Spleen (tissue), 11 donors: ENCODE results near the gene DNAH9. TPM values are rescaled to one million over a fixed set of nuclear protein-coding genes. Genes with fewer than 3 reads are reported as not detected.
A peak's percentile ranks its signal among the peaks of the same experiment; 100 is the strongest.

ENCODE experiments used
- DNase-seq: peaks from one replicate; pipeline ENCODE4 v3.0.0-alpha.2; 2020
- H3K27ac ChIP-seq, 8 donors: fragments of 200-600 bp; sonication (generic) in 7 of 8; 1 replicate in 4 of 8; 2 replicates in 4 of 8; pipeline versions ENCODE4 v1.5.0 to v1.8.0; 2016 to 2021; ENCODE audit warnings: inconsistent platforms in 4 of 8, mild to moderate bottlenecking in 4 of 8, moderate library complexity in 1 of 8
- H3K27me3 ChIP-seq, 7 donors: fragments of 200-600 bp; sonication (generic) in 6 of 7; replicated peaks in 1 of 7; 1 replicate in 4 of 7; 2 replicates in 3 of 7; pipeline versions ENCODE4 v1.5.0 to v1.8.0; 2016 to 2021; ENCODE audit warnings: inconsistent platforms in 3 of 7, mild to moderate bottlenecking in 1 of 7
- H3K36me3 ChIP-seq, 6 donors: fragments of 200-600 bp; sonication (generic) in 5 of 6; 1 replicate in 4 of 6; 2 replicates in 2 of 6; pipeline versions ENCODE4 v1.5.0 to v1.8.0; 2016 to 2021; ENCODE audit warnings: inconsistent platforms in 2 of 6
- H3K4me1 ChIP-seq, 6 donors: fragments of 200-600 bp; sonication (generic) in 5 of 6; 1 replicate in 3 of 6; 2 replicates in 3 of 6; pipeline versions ENCODE4 v1.5.0 to v1.8.0; 2016 to 2021; ENCODE audit warnings: inconsistent platforms in 3 of 6
- H3K4me3 ChIP-seq, 8 donors: fragments of 200-600 bp; sonication (generic) in 7 of 8; 1 replicate in 4 of 8; 2 replicates in 4 of 8; pipeline versions ENCODE4 v1.5.0 to v1.8.0; 2016 to 2021; ENCODE audit warnings: inconsistent platforms in 4 of 8, mild to moderate bottlenecking in 4 of 8, moderate library complexity in 2 of 8
- H3K9me3 ChIP-seq, 8 donors: fragments of 200-600 bp; sonication (generic) in 7 of 8; 1 replicate in 4 of 8; 2 replicates in 4 of 8; pipeline versions ENCODE4 v1.5.0 to v1.8.0; 2016 to 2021; ENCODE audit warnings: inconsistent platforms in 4 of 8
- POLR2A ChIP-seq, 3 donors: fragments of 450-650 bp; IDR thresholded peaks; one replicate each; pipeline ENCODE4 v1.5.1; 2017; ENCODE audit warnings: antibody characterized with exemption in 3 of 3, mild to moderate bottlenecking in 1 of 3
- POLR2AphosphoS5 ChIP-seq, 3 donors: sonication (generic); formaldehyde crosslinking; IDR thresholded peaks; one replicate each; pipeline ENCODE4 v1.5.1; 2017; ENCODE audit warnings: antibody characterized with exemption in 3 of 3
- whole genome bisulfite sequencing, 5 donors: extraction: QIAGEN DNeasy Blood & Tissue Kit in 3 of 5; methylation state at CpG; one replicate each; pipeline versions ENCODE4 v1.1.5 to v1.1.7; 2013 to 2018; 5-methylcytosine and 5-hydroxymethylcytosine counted together
- intact Hi-C: fragments of 100-400 bp; cut with DNase I; formaldehyde crosslinking; loops from one replicate; pipeline ENCODE4 v1.15.0; 2023; ENCODE audit warnings: low total_unique reads
- polyA plus RNA-seq, 3 donors: library from polyadenylated mRNA; stranded (reverse); fragments of 200-250 nt; gene quantifications; one replicate each; pipeline ENCODE4 v1.2.1, GENCODE V29; 2013
- total RNA-seq, 7 donors: library from RNA; depleted of rRNA in 3 of 7; stranded (reverse); fragments of >200 nt in 3 of 7; fragmentation: NEBNext Ultra II Directional in 4 of 7; extraction: Animal tissue kit (Norgen Biotek cat#: 25700) in 4 of 7; gene quantifications; one replicate each; pipeline versions ENCODE4 v1.1.0 to v1.2.1, GENCODE V29; 2016 to 2021
- TF ChIP-seq, protein P1 (sequence below), 11 experiments: fragments of 200-600 bp in 7 of 11; fragments of 450-650 bp in 4 of 11; sonication (generic) in 4 of 11; IDR thresholded peaks in 8 of 11; conservative IDR thresholded peaks in 3 of 11; 1 replicate in 7 of 11; 2 replicates in 4 of 11; pipeline versions ENCODE4 v1.4.0 to v1.8.0; 2016 to 2021; ENCODE audit warnings: antibody characterized with exemption in 11 of 11, inconsistent platforms in 4 of 11, mild to moderate bottlenecking in 1 of 11
- donor health status: healthy with polysubstance abuse.
- donor health status: DM: no; HTN: no; CAD: no; lungs with moderate emphysema.
- donor health status: DM: no; HTN: no; CAD: no.
- donor health status: Bipolar disorder and iron deficiency.
- donor health status: healthy.
- donor health status: DM: no; HTN: no; CAD: no.
- donor health status: DM: yes; HTN: yes; CAD: no.

The DNAH9 gene
- total and polyA plus RNA-seq, 10 donors, result 0.06 to 0.92 (median 0.22) TPM; not detected in 2

DNA sequence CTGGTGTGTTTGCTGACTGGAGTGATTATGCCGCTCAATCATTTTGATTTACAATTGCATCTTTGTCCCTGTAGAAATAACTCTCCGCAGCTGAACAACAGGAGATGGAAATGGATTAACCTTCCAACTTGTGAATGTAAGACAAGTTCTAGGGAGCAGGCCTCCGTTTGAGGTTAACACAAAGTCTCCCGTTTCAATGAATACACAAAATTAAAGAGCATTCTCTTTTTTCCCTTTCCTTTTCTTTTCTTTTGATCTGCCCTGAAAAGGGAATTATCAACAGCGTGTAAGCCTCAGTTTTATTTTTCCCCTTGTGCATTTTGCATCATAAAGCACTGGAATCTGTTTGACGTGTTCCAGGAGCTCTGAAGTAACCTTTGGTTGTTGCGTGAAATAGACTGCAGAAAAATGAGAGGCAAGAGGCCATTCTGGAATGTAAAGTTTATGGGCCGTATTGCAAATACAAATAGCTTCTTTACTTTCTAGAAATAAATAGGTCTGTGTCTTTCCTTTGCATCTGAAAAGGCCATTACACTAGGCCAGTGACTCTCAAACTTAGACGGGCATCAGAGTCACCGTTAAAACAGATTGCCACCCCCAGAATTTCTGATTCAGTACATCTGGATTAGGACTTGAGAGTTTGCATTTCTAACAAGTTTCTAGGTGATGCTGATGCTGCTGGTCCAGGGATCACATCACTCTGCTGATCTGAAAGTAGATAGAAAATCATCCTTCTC, 234.3 kb downstream of the DNAH9 start:
- H3K4me3 ChIP-seq, result no peak overlapping the region
- DNase-seq, result no peak
- H3K4me1 ChIP-seq, result no peaks in the 10 kb centered on the region
- no peaks in the 10 kb centered on the region for H3K36me3 ChIP-seq
- no peak overlapping the region for H3K27ac ChIP-seq
- H3K27me3 ChIP-seq, result no peaks in the 10 kb centered on the region
- peaks cover 0 to 24% (median 0%) of the 10 kb centered on the region in 8 donors for H3K9me3 ChIP-seq
- intact Hi-C loops, result no loop called here
- WGBS, 5 donors, result 73 to 86% (median 79%) methylated on average over 10 of the region's 10 CpGs
- TF ChIP-seq POLR2A (IDR thresholded peaks at IDR 0.05) (no peak), POLR2AphosphoS5 (IDR thresholded peaks at IDR 0.05) (no peak)
- TF ChIP-seq, protein P1, sequence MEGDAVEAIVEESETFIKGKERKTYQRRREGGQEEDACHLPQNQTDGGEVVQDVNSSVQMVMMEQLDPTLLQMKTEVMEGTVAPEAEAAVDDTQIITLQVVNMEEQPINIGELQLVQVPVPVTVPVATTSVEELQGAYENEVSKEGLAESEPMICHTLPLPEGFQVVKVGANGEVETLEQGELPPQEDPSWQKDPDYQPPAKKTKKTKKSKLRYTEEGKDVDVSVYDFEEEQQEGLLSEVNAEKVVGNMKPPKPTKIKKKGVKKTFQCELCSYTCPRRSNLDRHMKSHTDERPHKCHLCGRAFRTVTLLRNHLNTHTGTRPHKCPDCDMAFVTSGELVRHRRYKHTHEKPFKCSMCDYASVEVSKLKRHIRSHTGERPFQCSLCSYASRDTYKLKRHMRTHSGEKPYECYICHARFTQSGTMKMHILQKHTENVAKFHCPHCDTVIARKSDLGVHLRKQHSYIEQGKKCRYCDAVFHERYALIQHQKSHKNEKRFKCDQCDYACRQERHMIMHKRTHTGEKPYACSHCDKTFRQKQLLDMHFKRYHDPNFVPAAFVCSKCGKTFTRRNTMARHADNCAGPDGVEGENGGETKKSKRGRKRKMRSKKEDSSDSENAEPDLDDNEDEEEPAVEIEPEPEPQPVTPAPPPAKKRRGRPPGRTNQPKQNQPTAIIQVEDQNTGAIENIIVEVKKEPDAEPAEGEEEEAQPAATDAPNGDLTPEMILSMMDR (IDR thresholded peaks at IDR 0.05 in 8 of 11, conservative IDR thresholded peaks at IDR 0.05 in 3 of 11), result no peak

DNA sequence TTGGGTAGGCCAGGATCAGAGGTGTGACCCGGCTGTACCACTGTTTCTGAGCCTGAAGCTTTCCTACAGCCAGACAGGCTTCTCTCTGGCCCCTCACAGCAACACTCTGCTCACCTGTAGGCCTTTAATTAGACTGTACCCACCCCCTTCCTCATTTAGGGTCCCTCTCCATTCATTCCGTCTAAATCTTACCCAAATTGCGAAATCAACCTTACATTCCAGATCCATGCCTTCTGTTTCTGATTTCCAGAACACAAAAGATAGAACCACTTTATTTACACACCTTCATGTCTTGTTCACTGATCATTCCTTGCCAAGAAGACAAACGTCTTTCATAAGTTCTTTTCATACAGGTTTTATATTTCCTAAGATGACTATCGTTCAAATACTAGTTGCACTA, 238.2 kb downstream of the DNAH9 start:
- Histone ChIP-seq H3K9me3 (peaks cover 0 to 8% (median 0%) of the 10 kb centered on the region in 8 donors), H3K27ac (no peak overlapping the region), H3K27me3 (no peaks in the 10 kb centered on the region), H3K4me3 (no peak overlapping the region), H3K36me3 (no peaks in the 10 kb centered on the region), H3K4me1 (no peaks in the 10 kb centered on the region)
- no peak for DNase-seq
- TF ChIP-seq POLR2AphosphoS5 (IDR thresholded peaks at IDR 0.05), result no peak
- TF ChIP-seq, protein P1 (IDR thresholded peaks at IDR 0.05 in 8 of 11, conservative IDR thresholded peaks at IDR 0.05 in 3 of 11), result no peak
- TF ChIP-seq POLR2A (IDR thresholded peaks at IDR 0.05), result no peak
- WGBS, 5 donors, result 80 to 86% (median 83%) methylated on average over 5 of the region's 5 CpGs
- intact Hi-C loops, result no loop called here

DNA sequence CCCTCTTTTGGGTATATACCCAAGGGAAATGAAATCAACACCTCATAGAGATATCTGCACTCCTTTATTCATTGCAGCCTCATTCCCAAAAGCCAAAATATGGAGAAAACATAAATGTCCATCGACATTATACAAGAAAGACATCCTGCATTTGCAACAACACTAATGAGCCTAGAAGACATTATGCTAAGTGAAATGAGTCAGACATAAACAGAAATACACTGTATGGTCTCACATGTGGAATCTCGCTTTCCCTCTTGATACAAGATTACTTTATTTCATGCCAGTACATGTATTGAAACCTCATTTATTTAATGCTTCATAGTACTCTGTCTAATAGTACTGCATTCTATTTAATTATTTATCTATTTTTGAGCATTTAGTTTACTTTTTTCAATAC, 241.8 kb downstream of the DNAH9 start:
- Histone ChIP-seq H3K36me3 (no peaks in the 10 kb centered on the region), H3K4me1 (no peaks in the 10 kb centered on the region), H3K27ac (no peak overlapping the region), H3K9me3 (peaks cover 0 to 6% (median 0%) of the 10 kb centered on the region in 8 donors), H3K27me3 (no peaks in the 10 kb centered on the region), H3K4me3 (no peak overlapping the region)
- DNase-seq, result no peak
- WGBS, 5 donors, result 83 to 95% (median 92%) methylated on average over 2 of the region's 2 CpGs
- no peak for TF ChIP-seq POLR2A (IDR thresholded peaks at IDR 0.05)
- no peak for TF ChIP-seq POLR2AphosphoS5 (IDR thresholded peaks at IDR 0.05)
- TF ChIP-seq, protein P1 (IDR thresholded peaks at IDR 0.05 in 8 of 11, conservative IDR thresholded peaks at IDR 0.05 in 3 of 11), result no peak
- intact Hi-C loops, result no loop called here

DNA sequence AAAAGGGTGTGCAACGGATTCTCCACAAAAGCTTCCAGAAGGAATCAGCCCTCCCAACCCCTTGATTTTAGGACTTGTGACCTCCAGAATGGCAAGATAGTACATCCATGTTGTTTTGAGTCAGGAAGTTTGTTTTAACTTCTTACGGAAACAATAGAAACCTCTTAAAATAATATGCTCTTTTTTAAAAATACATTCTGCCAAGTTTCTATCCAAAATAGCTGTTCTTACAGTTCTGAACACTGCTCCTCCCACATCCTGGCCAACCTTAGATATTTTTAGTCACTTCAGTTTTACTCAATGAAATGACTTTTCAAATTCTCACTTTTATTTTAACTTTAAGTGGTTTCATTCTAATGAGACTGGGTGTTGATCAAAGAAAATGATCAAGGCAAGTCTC, 242.6 kb downstream of the DNAH9 start:
- DNase-seq, result no peak
- peak overlapping the region in 4 of 8 donors; percentile 11 to 39 (median 14) for H3K27ac ChIP-seq
- WGBS, 5 donors, result 45 to 57% (median 50%) methylated on average over 2 of the region's 2 CpGs
- intact Hi-C loops, result no loop called here
- H3K4me1 ChIP-seq, result no peaks in the 10 kb centered on the region
- peaks cover 0 to 6% (median 0%) of the 10 kb centered on the region in 8 donors for H3K9me3 ChIP-seq
- TF ChIP-seq POLR2A (IDR thresholded peaks at IDR 0.05), result no peak
- TF ChIP-seq, protein P1 (IDR thresholded peaks at IDR 0.05 in 8 of 11, conservative IDR thresholded peaks at IDR 0.05 in 3 of 11), result no peak
- no peak for TF ChIP-seq POLR2AphosphoS5 (IDR thresholded peaks at IDR 0.05)
- no peaks in the 10 kb centered on the region for H3K36me3 ChIP-seq
- no peak overlapping the region for H3K4me3 ChIP-seq
- no peaks in the 10 kb centered on the region for H3K27me3 ChIP-seq
